ENCODE measurements around the gene SETD3.

GRCh38 chr14:99350751-99351150 lies 129.9 kb downstream of the SETD3 start:
- TF ChIP-seq CTCF (conservative IDR thresholded peaks at IDR 0.05 in 1 of 2, IDR thresholded peaks at IDR 0.05 in 1 of 2; ENCODE audit: extremely low read depth in 1 of 2, insufficient read depth in 1 of 2, low read depth in 1 of 2, low read length in 2 of 2): no peak
- no peak for TF ChIP-seq EZH2 (IDR thresholded peaks at IDR 0.05; ENCODE audit: borderline replicate concordance, low read length)
